CD4-positive, alpha-beta T cell treated with Interleukin-4 for 1 hour (primary cell): ENCODE data around the gene SLC22A31.

ENCODE experiments used
- DNase-seq, 2 donors: peaks; one replicate each; pipeline ENCODE4 v3.0.0-alpha.2; 2020 to 2022

The SLC22A31 gene

GRCh38 chr16:89147085-89147817 lies 53.1 kb downstream of the SLC22A31 start:
- DNase-seq: no peak

GRCh38 chr16:89146211-89147005 lies 53.9 kb downstream of the SLC22A31 start:
- DNase-seq: no peak
